ENCODE results near the gene RSL24D1.

The RSL24D1 gene

DNA sequence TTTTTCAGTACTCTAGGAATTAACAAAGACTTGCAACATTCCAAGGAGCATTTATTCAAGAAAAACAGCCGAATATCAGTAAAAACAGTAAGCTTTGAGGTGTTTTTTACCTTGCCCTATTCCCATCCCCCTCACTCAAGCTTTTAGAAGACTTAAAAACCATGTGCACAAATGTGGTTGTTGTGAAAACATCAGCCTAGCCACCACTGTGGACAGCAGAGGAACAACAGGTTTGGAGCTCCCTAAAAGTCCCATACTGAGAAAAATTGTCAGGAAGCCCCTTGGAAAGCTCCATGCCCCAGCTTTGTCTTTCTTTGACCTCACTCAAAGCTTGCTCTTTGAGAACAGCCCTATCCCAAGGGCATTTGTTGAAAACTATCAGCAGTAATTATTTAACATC, 34.7 kb upstream of the RSL24D1 start:
- no peak for DNase-seq (ENCODE audit: low read depth in 1 of 2, low spot score in 1 of 2)
- in situ Hi-C loops (cut with HindIII; ENCODE audit: low pct_unique_long_range_greater_than_20kb, low sequenced_read_pairs), result no loop called here
- TF ChIP-seq JUND (IDR thresholded peaks at IDR 0.05; ENCODE audit: low read depth), result no peak

DNA sequence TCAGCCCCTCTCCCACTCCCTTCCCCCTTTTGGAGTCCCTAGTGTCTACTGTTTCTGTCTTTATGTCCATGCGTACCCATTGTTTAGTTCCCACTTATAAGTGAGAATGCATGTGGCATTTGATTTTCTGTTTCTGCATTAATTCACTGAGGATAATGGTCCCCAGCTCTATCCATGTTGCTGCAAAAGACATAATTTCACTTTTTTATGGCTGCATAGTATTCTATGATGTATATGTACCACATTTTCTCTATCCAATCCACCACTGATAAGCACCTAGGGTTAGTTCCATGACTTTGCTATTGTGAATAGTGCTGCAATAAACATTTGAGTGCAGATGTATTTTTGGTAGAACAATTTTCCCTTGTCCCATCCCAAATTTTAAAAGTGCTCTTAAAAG, 34.2 kb upstream of the RSL24D1 start:
- DNase-seq (ENCODE audit: low read depth in 1 of 2, low spot score in 1 of 2), result no peak
- no peak for TF ChIP-seq JUND (IDR thresholded peaks at IDR 0.05; ENCODE audit: low read depth)
- in situ Hi-C loops (cut with HindIII; ENCODE audit: low pct_unique_long_range_greater_than_20kb, low sequenced_read_pairs), result no loop called here

DNA sequence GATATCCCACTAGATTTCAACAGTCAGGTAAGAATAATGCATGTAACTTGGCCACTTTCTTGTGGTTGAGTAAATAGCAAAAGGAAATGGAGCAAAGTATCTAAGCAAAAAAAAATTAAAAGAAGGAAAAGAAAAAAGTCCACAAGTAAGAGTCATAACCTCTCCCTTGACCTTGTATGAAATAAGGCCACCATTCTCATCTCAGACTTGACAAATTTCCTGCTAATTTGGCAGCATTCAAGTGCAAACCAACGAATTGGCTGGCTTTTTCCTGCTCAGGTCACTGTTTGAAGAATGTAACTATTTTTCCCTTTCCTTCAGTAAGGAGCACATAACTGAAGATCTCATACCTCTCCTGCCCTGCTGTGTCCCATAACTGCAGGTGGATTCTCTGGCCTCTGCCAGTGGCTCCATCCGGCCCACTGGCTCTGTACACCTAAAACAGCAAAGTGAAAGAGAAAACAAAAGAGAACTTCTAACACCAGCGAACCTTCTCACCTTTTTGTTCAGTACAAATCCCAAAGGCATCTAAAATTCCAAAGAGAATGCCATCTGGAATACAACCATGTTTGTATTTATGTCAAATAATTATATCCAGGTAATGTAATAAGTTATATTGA, 33.4 kb upstream of the RSL24D1 start:
- in situ Hi-C loops (cut with HindIII; ENCODE audit: low pct_unique_long_range_greater_than_20kb, low sequenced_read_pairs), result no loop called here
- no peak for DNase-seq (ENCODE audit: low read depth in 1 of 2, low spot score in 1 of 2)
- no peak for TF ChIP-seq JUND (IDR thresholded peaks at IDR 0.05; ENCODE audit: low read depth)

DNA sequence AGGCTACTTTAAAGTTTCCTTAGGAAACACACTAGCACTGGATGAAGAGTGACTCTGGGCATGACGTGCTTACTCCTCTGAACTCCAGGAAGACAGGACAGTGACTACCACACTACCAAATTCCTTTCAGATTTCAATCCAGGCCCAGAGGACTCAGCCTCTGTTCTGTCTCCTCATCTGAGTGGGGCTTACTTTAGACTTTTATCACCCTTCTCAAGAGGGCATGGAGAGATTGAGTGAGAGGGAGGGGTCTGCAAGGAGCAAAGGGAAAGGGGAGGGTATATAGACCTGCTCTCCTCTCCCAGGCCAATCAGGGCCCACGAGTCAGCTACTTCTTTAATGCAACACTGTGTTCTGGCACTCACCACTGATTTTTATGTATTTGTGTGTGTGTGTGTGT, 29.4 kb upstream of the RSL24D1 start:
- in situ Hi-C loops (cut with HindIII; ENCODE audit: low pct_unique_long_range_greater_than_20kb, low sequenced_read_pairs), result no loop called here
- TF ChIP-seq JUND (IDR thresholded peaks at IDR 0.05; ENCODE audit: low read depth), result no peak
- no peak for DNase-seq (ENCODE audit: low read depth in 1 of 2, low spot score in 1 of 2)

DNA sequence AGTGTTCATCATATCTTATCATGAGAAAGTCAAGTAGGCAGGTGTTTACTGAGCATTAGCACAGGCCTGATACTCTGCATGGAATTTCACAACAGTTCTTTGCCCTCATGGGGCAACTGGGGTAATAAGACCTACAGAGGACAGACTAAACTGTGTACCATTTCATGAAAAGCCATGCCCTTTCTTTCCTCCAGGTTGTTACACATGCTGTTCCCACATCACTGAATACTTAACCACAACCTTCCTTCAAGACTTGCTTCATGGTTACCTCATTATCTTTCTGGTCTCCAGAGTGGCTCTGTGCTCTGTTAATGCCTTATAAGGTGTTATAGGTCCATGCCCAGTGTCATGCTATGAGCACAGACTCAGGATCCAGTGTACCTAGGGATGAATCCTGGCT, 28.2 kb upstream of the RSL24D1 start:
- in situ Hi-C loops (cut with HindIII; ENCODE audit: low pct_unique_long_range_greater_than_20kb, low sequenced_read_pairs), result no loop called here
- DNase-seq (ENCODE audit: low read depth in 1 of 2, low spot score in 1 of 2), result no peak

DNA sequence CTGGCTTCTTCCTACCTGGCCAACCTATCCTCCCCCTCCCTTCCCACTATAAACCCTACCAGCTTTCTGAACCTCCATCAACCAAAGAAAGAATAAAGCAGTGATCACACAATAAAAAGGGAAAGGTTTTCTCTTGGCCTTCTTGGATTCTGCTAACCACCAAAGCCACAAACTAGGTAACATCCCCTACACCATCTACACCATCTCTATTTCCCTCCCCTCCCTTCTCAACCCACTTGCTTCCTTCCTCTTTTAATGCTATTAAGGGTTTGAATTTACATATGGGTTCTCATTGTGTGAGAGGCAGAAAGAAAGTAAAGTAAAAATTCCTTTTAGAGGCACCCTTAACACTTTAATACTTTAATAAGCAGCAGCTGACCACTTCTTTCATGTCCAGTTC, 25.8 kb upstream of the RSL24D1 start:
- TF ChIP-seq JUND (IDR thresholded peaks at IDR 0.05; ENCODE audit: low read depth), result no peak
- no peak for DNase-seq (ENCODE audit: low read depth in 1 of 2, low spot score in 1 of 2)
- in situ Hi-C loops (cut with HindIII; ENCODE audit: low pct_unique_long_range_greater_than_20kb, low sequenced_read_pairs), result no loop called here

More for the DNA sequence above, 28.2 kb upstream of the RSL24D1 start:
- no peak for TF ChIP-seq JUND (IDR thresholded peaks at IDR 0.05; ENCODE audit: low read depth)

DNA sequence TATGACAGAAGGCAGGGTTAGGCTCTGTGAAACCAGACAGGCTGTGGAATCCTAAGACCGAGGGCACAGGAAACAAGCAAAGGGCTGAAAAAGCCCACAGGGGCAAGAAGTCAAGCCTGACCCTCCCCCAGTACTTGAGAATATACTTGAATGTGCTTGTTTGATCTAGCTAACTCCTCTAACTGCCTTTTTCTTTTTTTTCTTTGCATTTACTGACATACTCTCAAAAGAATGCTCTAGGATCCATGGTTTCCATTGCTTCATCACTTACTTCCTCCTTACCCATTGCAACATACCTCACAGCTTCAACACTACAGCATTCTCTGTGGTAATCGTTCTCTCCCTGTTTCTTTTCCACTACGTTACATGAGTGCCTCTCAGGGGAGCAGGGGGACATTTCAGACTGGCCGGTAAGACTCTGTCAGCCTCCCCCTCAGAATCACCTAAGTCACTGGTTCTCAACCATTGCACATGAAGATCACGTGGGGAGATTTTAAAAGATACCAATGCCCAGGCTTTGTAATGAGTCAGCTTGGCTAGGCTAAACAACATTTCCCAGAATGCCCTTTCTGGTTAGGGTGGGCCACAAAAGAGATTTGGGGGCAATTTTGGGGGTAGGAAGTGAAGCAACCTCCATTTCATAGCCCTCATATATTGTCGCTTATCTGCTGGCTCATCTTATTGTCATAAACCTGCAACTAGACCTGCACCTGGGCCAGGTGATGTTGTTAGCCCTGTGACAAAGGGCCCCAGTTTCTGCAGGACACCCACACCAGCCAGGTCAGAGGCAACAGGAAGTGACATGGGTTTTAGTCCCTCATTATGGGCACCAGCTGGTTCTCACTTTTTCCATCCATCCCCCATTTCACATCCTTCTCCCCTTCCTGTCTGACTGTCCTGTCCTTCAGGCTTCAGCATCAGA, 24.6 kb upstream of the RSL24D1 start:
- no peak for TF ChIP-seq JUND (IDR thresholded peaks at IDR 0.05; ENCODE audit: low read depth)
- peak in 1 of 2 experiments; percentile 62 for DNase-seq (ENCODE audit: low read depth in 1 of 2, low spot score in 1 of 2)
- in situ Hi-C loops (cut with HindIII; ENCODE audit: low pct_unique_long_range_greater_than_20kb, low sequenced_read_pairs), result no loop called here

DNA sequence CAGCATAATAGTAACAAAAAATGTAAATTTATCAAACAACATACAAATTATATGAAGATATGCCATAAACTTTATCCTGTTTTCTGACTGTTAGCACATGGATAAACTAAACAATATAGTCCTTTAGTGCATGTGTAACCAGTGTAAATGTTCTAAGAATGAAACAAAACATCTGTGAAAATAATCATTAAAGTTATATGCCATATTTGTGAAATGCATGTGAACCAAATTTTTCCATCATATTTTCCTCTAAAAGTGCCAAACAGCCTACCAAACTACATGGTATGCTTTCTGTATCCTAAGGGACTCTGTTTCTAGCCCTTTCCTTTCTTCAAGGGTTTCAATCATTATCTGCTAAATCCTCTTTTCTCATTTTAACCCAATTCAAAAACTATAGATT, 23.9 kb upstream of the RSL24D1 start:
- no peak for DNase-seq (ENCODE audit: low read depth in 1 of 2, low spot score in 1 of 2)
- TF ChIP-seq JUND (IDR thresholded peaks at IDR 0.05; ENCODE audit: low read depth), result no peak
- in situ Hi-C loops (cut with HindIII; ENCODE audit: low pct_unique_long_range_greater_than_20kb, low sequenced_read_pairs), result no loop called here

DNA sequence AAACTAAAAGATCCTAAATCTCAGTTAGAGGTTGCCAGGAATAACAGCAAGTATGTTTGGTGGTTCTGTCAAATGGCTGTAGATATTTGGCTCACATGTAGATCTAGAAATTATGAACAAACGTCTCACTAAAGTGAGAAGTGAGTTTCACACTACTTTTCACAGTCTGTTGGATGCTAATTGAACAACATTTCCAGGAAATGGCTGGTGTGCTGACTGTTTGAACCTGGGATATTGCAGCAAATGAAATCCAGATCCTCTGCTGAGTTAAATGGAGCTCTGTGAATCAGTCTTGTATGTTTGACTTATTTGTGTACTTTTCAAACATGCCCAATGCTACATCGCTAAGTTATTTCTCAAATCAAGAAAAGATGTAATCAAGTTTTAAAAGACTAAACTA, 21.3 kb upstream of the RSL24D1 start:
- in situ Hi-C loops (cut with HindIII; ENCODE audit: low pct_unique_long_range_greater_than_20kb, low sequenced_read_pairs), result no loop called here
- no peak for TF ChIP-seq JUND (IDR thresholded peaks at IDR 0.05; ENCODE audit: low read depth)
- DNase-seq (ENCODE audit: low read depth in 1 of 2, low spot score in 1 of 2), result no peak

DNA sequence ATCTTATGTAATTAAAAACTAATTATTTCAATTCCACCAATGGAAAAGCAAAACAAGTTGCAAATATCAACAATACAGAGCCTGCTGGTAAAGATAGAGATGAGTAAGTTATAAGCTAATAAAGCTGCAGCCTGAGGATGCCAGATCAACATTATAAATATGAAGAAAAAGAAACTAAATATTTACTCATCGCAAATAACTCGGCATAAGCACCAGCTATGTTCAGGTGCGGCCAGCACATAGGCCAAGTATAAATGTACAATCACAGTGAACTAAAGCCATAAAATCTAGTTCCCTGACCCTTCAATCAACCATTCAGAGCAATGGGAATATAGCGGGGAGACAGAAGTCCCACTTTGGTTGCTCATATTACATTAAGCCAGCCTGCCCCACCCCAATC, 7.7 kb upstream of the RSL24D1 start:
- no peak for TF ChIP-seq JUND (IDR thresholded peaks at IDR 0.05; ENCODE audit: low read depth)
- no peak for DNase-seq (ENCODE audit: low read depth in 1 of 2, low spot score in 1 of 2)
- in situ Hi-C loops (cut with HindIII; ENCODE audit: low pct_unique_long_range_greater_than_20kb, low sequenced_read_pairs), result no loop called here

DNA sequence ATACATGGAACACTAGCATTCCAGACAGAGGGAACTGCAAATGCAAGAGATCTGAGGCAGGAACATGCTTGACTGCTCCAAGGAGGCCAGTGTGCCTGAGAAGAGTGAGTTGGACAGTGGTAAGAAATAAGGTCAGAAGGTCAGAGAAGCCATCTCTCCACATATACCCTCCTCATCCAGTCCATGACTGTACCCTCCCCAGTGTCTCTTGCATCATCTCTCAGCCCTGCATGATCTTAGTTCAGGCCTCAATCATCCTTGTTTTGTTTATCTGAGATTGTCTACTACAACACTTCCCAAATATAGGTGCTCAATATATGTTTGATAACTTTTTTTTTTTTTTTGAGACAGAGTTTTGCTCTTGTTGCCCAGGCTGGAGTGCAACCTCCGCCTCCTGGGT, 5.5 kb upstream of the RSL24D1 start:
- no peak for TF ChIP-seq JUND (IDR thresholded peaks at IDR 0.05; ENCODE audit: low read depth)
- in situ Hi-C loops (cut with HindIII; ENCODE audit: low pct_unique_long_range_greater_than_20kb, low sequenced_read_pairs), result no loop called here
- DNase-seq (ENCODE audit: low read depth in 1 of 2, low spot score in 1 of 2), result no peak

DNA sequence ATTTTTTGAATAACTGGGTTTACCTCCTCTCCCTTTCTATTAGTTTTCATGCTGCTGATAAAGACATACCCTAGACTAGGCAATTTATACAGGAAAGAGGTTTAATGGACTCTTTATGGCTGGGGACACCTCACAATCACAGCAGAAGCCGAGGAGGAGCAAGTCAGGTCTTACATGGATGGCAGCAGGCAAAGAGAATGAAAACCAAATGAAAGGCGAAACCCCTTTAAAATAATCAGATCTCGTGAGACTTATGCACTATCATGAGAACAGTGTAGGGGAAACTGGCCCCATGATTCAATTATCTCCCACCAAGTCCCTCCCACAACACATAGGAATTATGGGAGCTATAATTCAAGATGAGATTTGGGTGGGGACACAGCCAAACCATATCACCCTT, 2.0 kb upstream of the RSL24D1 start:
- no peak for DNase-seq (ENCODE audit: low read depth in 1 of 2, low spot score in 1 of 2)
- in situ Hi-C loops (cut with HindIII; ENCODE audit: low pct_unique_long_range_greater_than_20kb, low sequenced_read_pairs), result no loop called here
- TF ChIP-seq JUND (IDR thresholded peaks at IDR 0.05; ENCODE audit: low read depth), result no peak

DNA sequence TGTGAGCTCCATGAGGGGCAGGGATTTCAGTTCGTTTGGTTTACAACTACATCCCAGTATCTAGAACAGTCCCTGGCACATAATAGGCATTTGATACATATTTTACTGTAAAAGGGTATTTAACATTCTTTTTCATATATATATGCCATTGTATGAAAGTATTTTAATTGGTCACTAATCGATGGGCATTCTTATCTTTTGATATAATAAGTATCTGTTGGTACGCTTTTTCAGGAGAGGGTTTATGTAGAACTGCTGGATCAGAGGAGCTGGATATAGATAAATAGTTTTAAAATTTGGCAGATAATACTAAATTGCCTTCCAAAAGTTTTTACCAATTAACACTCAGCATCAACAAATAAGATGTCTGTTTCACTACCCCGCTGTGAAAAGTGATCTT, 978 bp upstream of the RSL24D1 start:
- TF ChIP-seq JUND (IDR thresholded peaks at IDR 0.05; ENCODE audit: low read depth), result no peak
- no peak for DNase-seq (ENCODE audit: low read depth in 1 of 2, low spot score in 1 of 2)
- in situ Hi-C loops (cut with HindIII; ENCODE audit: low pct_unique_long_range_greater_than_20kb, low sequenced_read_pairs), result no loop called here
